ENCODE results near the gene TPM4.
"Not testable (repeated sequence)": the region's sequence is repeated elsewhere in the genome, so short reads cannot be mapped to it uniquely, and the experiment has no call there.

The TPM4 gene

DNA sequence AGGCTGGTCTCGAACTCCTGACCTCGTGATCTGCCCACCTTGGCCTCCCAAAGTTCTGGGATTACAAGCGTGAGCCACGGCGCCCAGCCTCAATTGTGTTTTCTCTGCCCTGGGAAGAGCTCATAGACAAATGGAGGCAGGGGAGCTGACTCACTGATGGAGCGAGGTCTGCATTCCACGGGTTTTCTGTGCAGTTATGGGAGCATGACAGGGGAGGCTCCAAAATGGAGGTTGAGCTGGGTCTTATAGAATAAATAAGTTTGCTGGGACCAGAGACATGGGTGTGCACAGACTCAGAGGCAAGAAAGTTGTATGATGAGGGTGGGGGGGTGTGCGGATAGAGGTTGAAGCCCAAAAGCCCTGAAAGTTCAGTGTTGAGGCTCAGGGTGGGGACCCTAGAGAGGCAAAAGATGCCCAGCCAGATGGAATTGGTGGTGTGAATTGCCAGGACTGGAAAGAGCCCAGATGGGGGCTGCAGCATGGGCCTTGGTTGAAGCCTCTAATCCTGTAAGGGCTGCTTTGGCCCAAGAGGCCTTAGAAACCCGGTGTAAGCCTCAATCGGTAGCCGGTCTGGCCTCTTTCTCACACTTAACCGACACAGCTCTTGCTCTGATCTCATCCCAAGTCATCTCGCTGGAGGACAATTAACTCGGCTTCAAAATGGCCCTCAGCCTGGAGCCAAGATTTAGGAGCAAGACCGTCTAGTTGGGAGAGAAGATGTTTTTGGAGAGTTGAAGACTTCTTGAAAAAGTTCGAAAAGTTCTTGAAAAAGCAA is 1.9 kb downstream of the TPM4 start:
- FAIRE-seq, result no peak
- TF ChIP-seq POU2F2 (IDR thresholded peaks at IDR 0.05; ENCODE audit: low read depth, low read length) (no peak), PAX5 (IDR thresholded peaks at IDR 0.05; ENCODE audit: insufficient read depth, low read length, severe bottlenecking) (no peak), POLR2A (IDR thresholded peaks at IDR 0.05; ENCODE audit: low read depth, low read length) (no peak; the same call in 1 of the 2 replicates), TAF1 (IDR thresholded peaks at IDR 0.05; ENCODE audit: low read depth, low read length) (peak; percentile 25; the same call in 1 of the 2 replicates), SPI1 (IDR thresholded peaks at IDR 0.05; ENCODE audit: low read depth, low read length) (no peak), POLR2AphosphoS5 (IDR thresholded peaks at IDR 0.05; ENCODE audit: low read depth, low read length) (no peak)
- no peak for DNase-seq (ENCODE audit: insufficient read length, low spot score)

- DNase-seq (ENCODE audit: insufficient read length, low spot score), result no peak
- peak; percentile 77 for FAIRE-seq
- TF ChIP-seq POLR2AphosphoS5 (IDR thresholded peaks at IDR 0.05; ENCODE audit: low read depth, low read length), result peak; percentile 76
- TF ChIP-seq PAX5 (IDR thresholded peaks at IDR 0.05; ENCODE audit: insufficient read depth, low read length, severe bottlenecking), result peak; percentile 19
- TF ChIP-seq TAF1 (IDR thresholded peaks at IDR 0.05; ENCODE audit: low read depth, low read length), result peak; percentile 11; the same call in 1 of the 2 replicates
- TF ChIP-seq POLR2A (IDR thresholded peaks at IDR 0.05; ENCODE audit: low read depth, low read length), result peak; percentile 89; the same call in 1 of the 2 replicates
- TF ChIP-seq SPI1 (IDR thresholded peaks at IDR 0.05; ENCODE audit: low read depth, low read length), result 0 out of 2 replicates have a peak, but pooled peaks have one; percentile 5
- TF ChIP-seq POU2F2 (IDR thresholded peaks at IDR 0.05; ENCODE audit: low read depth, low read length), result peak; percentile 62
Measured at GRCh38 chr19:16078759-16079707, 2.7 kb downstream of the TPM4 start.

DNA sequence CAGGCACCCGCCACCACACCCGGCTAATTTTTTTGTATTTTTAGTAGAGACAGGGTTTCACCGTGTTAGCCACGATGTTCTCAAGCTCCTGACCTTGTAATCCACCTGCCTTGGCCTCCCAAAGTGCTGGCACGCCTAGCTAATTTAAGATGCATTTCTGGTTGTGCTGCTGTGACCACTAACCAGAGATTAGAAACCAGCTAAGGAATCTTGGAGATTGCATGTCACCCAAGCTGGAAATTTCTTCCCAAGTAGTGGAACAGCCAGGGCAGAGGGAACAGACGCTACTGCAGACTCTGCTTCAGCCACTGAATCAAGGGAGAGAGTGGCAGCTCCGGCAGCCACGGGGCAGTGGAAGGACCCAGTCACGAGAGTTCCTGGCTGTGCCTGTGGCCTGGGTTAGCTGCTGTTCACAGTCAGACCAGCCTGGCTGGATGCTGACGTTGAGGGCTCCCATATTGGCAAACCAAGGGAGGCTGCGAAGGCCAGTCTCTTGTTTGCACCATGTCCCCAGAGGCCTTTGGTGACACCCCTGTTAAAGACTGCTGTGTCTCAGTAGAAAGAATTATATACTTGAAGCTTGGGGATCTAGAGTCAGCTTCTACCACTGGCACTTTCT is 7.9 kb downstream of the TPM4 start:
- DNase-seq (ENCODE audit: insufficient read length, low spot score) (no peak), FAIRE-seq (no peak)
- TF ChIP-seq POLR2AphosphoS5 (IDR thresholded peaks at IDR 0.05; ENCODE audit: low read depth, low read length) (peak; percentile 53), PAX5 (IDR thresholded peaks at IDR 0.05; ENCODE audit: insufficient read depth, low read length, severe bottlenecking) (no peak), POU2F2 (IDR thresholded peaks at IDR 0.05; ENCODE audit: low read depth, low read length) (peak; percentile 56; the same call in 1 of the 2 replicates), TAF1 (IDR thresholded peaks at IDR 0.05; ENCODE audit: low read depth, low read length) (no peak), POLR2A (IDR thresholded peaks at IDR 0.05; ENCODE audit: low read depth, low read length) (peak; percentile 68), SPI1 (IDR thresholded peaks at IDR 0.05; ENCODE audit: low read depth, low read length) (no peak)

GRCh38 chr19:16085115-16085514 is 8.8 kb downstream of the TPM4 start:
- DNase-seq (ENCODE audit: insufficient read length, low spot score) (no peak), FAIRE-seq (no peak)
- no peak for TF ChIP-seq POLR2AphosphoS5 (IDR thresholded peaks at IDR 0.05; ENCODE audit: low read depth, low read length)
- no peak for TF ChIP-seq SPI1 (IDR thresholded peaks at IDR 0.05; ENCODE audit: low read depth, low read length)
- no peak for TF ChIP-seq PAX5 (IDR thresholded peaks at IDR 0.05; ENCODE audit: insufficient read depth, low read length, severe bottlenecking)
- TF ChIP-seq POU2F2 (IDR thresholded peaks at IDR 0.05; ENCODE audit: low read depth, low read length), result no peak
- TF ChIP-seq TAF1 (IDR thresholded peaks at IDR 0.05; ENCODE audit: low read depth, low read length), result no peak
- no peak; the same call in none of the 2 replicates for TF ChIP-seq POLR2A (IDR thresholded peaks at IDR 0.05; ENCODE audit: low read depth, low read length)

DNA sequence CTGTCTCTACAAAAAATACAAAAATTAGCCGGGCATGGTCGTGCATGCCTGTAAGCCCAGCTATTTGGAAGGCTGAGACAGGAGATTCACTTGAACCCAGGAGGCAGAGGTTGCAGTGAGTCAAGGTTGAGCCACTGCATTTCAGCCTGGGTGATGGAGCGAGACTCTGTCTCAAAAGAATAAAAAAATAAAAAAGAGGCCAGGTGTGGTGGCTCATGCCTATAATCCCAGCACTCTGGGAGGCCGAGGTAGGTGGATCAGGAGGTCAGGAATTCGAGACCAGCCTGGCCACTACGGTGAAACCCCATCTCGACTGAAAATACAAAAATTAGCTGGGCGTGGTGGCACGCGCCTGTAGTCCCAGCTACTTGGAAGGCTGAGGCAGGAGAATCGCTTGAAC is 11.1 kb downstream of the TPM4 start:
- not testable (repeated sequence) for FAIRE-seq; DNase-seq (ENCODE audit: insufficient read length, low spot score)

GRCh38 chr19:16087940-16088339 is 11.6 kb downstream of the TPM4 start:
- DNase-seq (ENCODE audit: insufficient read length, low spot score) (no peak), FAIRE-seq (no peak)
- TF ChIP-seq TAF1 (IDR thresholded peaks at IDR 0.05; ENCODE audit: low read depth, low read length) (no peak), POLR2A (IDR thresholded peaks at IDR 0.05; ENCODE audit: low read depth, low read length) (peak; percentile 20; the same call in 1 of the 2 replicates), SPI1 (IDR thresholded peaks at IDR 0.05; ENCODE audit: low read depth, low read length) (no peak), POLR2AphosphoS5 (IDR thresholded peaks at IDR 0.05; ENCODE audit: low read depth, low read length) (peak; percentile 66), PAX5 (IDR thresholded peaks at IDR 0.05; ENCODE audit: insufficient read depth, low read length, severe bottlenecking) (no peak), POU2F2 (IDR thresholded peaks at IDR 0.05; ENCODE audit: low read depth, low read length) (no peak)

GRCh38 chr19:16088351-16089009 is 12.2 kb downstream of the TPM4 start:
- no peak for FAIRE-seq
- no peak for DNase-seq (ENCODE audit: insufficient read length, low spot score)
- no peak for TF ChIP-seq SPI1 (IDR thresholded peaks at IDR 0.05; ENCODE audit: low read depth, low read length)
- TF ChIP-seq POLR2A (IDR thresholded peaks at IDR 0.05; ENCODE audit: low read depth, low read length), result peak; percentile 44; the same call in 1 of the 2 replicates

- DNase-seq (ENCODE audit: insufficient read length, low spot score), result no peak
- no peak for TF ChIP-seq SPI1 (IDR thresholded peaks at IDR 0.05; ENCODE audit: low read depth, low read length)
- no peak for TF ChIP-seq PAX5 (IDR thresholded peaks at IDR 0.05; ENCODE audit: insufficient read depth, low read length, severe bottlenecking)
- no peak for TF ChIP-seq POU2F2 (IDR thresholded peaks at IDR 0.05; ENCODE audit: low read depth, low read length)
- peak; percentile 25 for TF ChIP-seq POLR2AphosphoS5 (IDR thresholded peaks at IDR 0.05; ENCODE audit: low read depth, low read length)
- TF ChIP-seq POLR2A (IDR thresholded peaks at IDR 0.05; ENCODE audit: low read depth, low read length), result no peak; the same call in 1 of the 2 replicates
- TF ChIP-seq TAF1 (IDR thresholded peaks at IDR 0.05; ENCODE audit: low read depth, low read length), result no peak
- FAIRE-seq, result no peak
Measured at GRCh38 chr19:16089010-16089846, 12.9 kb downstream of the TPM4 start.

Measured in GM12891 (cell line).